Stimulated activated CD4-positive, alpha-beta T cell treated with anti-CD3 and anti-CD28 coated beads, Interleukin-2, amount 100 ng/mL, for 4 hours (primary cell): Measurements from ENCODE around the gene STIM2.
A peak's percentile ranks its signal among the peaks of the same experiment; 100 is the strongest.
"Not testable (repeated sequence)": the region's sequence is repeated elsewhere in the genome, so short reads cannot be mapped to it uniquely, and the experiment has no call there.

Experiments
- DNase-seq: peaks from one replicate; pipeline ENCODE4 v3.0.0-alpha.2; 2020; ENCODE audit warnings: low read depth

The STIM2 gene

DNA sequence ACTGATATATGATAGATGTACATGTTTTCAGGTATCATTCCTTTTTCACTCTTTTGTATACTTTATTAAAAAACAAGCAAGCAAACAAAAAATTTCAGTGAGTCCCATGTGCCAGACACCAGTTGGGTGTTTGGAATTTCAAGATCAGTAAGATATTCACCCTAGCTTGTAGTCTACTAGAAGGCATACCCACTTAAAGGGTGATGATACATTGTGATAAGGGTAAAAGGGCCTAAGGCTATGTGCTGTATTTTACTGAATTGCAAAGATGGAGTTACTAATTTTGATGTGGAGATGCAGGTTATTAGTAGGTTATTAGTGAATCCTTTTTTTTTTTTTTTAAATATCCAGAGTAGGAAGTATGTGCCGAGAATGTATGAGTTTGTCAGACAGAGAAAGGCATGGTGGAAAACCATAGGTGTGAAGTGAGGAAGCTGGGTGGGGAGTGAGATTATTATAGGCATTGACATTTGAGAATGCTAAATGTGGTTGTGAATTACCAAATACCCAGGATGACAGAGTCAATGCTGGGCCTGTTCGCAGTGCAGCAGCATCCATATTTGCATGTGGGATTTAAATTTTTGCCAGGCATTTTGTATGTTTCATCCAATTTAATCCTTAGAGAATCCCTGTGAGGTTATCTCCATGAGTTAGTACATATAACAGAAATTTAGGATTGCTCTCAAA lies 10.1 kb downstream of the STIM2 start:
- DNase-seq = no peak

DNA sequence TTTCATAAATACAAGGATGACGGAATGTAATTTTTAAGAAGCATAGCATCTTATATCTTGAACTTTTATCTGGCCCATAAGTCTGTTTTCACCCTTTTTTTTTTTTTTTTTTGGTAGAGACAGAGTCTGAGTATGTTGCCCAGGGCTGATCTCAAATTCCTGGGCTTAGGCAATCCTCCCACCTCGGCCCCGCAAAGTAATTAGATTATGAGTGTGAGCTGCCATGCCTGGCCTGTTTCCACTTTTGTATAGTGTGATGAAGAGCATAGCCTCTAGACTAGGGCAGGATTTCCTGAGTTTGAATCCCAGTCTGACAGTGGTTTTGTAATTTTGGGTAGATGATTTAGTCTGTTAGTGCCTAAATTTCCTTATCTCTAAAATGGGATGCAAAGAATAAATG lies 11.0 kb downstream of the STIM2 start:
- DNase-seq = no peak

DNA sequence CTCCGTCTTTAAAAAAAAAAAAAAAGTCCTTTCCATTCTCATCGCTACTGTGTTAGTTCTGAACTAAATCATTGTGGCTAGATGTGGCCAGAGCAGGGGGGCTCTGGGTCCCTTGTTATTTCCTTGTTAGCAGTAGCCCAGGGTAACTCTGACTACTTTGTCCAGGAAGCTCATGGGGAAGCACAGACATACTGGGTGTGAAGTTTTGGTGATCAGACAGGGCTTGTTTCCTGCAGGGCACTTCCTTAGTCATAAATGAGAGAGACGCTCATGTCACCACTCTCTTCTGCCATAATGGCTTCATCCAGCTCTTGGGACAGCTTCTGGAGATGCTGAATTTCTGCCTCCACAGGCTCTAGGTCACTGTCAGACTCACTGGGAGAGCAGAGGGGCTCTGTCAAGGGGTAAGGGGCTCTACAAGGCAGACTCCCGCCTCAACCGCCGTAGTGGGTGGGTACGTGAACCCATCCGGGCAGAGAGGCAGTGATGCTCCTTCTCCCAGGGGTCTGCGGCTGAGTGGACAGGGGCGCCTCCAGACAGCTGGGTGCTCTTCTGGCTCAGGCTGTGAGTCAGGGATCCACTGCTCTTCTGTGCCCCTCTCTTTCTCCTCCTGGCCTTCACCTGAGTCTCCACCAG lies 12.9 kb downstream of the STIM2 start:
- DNase-seq = peak; percentile 12

DNA sequence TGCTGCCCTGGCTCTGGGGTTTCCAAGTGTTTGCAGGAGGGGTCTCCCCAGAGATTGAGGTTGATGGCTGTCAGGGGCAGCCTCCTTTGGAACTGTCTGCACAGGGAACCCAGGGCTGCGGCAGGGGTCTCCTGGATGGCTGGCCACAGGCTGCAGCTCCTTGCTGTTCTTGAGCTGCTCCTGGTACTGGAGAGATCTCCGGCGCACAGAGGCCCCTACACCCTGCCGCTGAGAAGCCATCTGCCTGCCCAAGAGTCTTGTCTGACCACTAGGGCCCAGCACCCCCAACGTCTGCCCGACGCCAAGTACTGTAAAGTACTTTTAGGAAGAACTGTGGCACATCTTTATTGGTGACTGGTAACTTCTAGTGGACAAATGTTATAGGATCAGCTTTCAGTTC lies 13.5 kb downstream of the STIM2 start:
- no peak for DNase-seq

DNA sequence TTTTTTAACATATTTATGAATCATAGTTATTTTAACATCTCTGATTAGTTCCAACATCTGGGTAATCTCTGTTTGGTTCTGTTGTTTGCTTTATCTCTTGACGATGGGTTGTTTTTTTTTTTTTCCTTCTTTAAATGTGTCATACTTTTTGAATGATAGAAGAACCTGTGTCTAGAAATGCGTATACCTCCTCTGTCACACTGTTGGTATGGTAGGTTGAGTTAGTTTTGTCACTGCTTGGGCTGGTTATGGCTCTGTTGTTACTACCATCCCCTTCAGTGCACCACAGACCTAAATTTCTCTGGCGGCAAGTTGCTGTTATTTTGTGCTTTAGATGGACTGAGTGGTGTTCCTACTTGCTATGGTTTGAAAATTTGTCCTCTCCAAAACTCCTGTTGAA lies 16.8 kb downstream of the STIM2 start:
- no peak for DNase-seq

DNA sequence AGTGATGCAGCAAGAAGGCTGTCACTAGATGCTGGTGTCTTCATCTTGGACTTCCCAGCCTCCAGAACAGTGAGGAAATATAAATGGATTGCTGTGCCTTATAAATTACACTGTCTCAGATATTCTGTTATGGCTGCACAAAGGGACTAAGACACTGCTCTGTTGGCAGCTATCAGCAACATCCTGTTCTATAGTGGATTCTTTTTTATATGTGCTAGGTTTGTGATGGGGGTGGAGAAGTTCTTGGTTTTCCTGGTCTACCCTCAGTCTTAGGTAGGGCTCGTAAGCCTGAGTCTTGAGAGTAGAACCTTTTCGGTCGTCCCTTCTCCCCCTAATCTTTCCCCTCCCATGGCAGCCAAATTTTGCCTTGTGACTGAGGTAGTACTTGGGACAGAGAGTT lies 17.3 kb downstream of the STIM2 start:
- DNase-seq = no peak

DNA sequence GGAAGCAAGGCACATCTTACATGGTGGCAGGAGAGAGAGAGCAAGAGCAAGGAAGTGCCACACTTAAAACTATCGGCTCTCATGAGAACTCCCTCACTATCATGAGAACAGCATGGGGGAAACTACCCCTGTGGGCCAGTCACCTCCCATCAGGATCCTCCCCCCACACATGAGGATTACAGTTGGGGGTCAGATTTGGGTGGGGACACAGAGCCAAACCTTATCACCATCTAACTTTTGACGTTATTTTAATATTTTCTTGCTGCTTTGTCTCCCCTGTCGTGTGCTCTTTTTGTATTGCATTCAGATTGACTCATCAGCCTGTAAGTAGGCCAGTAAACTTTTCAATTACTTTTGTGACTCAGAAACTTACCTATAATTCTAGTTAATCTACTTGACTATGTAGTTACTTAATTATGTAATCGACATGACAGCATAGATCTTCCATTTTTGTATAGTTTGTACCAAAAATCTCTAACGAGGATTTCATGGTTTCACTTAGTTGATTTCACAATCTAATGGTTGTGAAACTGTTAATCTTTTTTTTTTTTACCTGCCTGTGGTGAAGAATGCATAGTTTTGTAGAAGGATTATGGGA lies 18.3 kb downstream of the STIM2 start:
- DNase-seq = no peak

DNA sequence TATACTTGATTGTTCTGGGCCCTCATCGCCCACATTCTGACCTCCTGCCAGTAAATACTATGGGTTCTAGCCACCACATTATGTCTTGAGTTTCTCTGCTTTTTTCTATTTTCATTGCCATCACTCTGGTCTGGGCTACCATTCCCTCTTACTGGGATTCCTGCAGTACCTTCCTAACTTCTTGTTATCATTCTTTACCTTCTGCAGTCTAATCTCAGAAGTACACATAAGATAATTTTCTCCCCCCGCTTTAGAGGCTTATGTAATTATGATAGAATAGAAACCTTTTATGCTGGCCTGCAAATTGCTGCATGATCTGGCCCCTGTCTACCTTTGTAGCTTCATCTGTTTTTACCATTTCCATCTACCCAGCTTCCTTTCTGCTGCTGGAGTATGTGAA lies 19.2 kb downstream of the STIM2 start:
- DNase-seq = no peak

DNA sequence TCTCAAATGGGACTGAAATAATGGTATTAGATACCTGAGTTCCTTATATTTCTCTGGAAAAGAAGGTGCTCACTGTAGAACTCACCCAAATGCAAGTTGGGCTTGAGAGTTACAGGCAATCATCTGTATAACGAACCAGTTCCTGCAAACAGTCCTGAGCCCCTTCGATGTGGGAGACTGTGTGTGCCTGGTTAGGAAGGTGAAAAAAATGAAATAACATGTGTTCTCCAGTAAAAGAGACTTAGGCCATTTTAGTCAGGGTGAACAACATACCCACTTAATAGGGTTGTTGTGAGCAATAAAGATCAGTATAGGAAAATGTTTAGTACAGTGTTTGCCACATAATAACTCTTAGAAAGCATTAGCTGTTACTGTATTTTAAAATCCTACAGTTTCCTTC lies 23.4 kb downstream of the STIM2 start:
- no peak for DNase-seq

DNA sequence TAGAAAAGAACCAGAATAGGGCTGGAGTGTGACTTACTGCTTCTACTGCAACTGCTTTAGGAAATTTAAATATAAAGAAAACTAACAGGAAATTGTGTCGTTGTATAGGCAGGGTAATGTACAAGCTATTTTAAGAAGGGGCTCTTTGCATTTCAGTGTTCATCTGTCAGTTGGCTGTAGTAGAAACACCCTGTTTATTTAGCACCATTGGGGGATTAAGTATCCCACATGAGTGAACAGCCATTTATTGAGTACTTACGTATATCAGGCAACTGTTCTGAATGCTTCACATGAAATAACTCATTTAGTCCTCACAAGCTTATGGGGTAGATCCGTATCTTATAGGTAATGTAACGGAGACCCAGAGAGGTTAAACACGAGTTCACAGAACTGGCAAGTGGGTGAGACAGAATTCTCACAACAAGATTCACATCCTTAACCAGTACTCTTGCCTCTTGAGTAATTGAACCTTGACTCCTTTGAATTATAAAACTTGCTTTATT lies 23.9 kb downstream of the STIM2 start:
- no peak for DNase-seq

DNA sequence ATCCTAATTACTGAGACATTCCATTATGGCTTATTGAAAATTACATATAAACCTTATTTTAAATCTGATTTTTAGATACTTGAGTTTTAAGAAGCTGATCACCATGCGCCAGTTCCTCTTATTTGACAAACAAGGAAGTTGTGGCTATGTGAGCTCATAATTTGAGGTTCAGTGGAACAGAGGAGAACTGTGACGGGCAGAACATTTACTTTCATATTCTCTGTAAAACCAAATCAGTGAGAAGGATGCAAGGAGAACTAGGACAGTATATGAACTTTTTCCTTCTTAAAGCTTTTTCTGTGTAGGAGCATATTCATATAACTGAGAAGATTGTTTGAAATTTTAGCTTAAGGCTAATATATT lies 25.3 kb downstream of the STIM2 start:
- peak; percentile 26 for DNase-seq

DNA sequence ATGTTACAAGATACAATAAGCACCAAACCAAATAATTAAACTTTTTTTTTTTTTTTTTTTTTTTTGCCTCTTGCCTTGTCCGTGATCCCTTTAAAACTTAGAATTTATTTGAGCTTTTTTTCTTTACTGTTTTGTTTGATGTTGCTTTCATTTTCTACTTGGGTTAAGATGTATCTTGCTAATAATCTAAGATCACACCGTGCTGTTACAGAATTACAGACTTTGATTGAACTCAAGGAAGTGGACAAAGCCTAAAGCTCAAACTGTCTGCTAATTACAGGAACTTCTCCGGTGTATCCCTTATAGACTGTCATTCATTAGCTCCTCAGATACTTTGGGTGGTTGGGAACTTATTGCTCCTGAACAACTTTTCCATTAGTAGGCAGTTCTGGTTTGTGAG lies 26.5 kb downstream of the STIM2 start:
- DNase-seq = no peak

DNA sequence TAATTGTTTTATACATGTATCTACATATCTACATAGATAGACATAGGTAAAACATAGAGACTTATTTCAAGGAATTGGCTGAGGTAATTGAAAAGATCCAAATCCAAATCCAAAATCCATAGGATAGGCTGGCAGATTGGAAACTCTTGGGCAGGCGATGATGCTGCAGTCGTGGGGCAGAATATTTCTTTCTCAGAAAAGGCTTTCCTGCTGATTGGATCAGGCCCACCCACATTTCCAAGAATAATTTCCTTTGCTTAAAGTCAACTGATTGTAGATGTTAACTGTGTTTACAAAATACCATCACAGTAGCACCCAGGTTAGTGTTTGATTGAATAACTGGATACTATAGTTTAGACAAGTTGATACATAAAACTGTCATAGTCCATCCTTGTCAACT lies 27.2 kb downstream of the STIM2 start:
- no peak for DNase-seq

DNA sequence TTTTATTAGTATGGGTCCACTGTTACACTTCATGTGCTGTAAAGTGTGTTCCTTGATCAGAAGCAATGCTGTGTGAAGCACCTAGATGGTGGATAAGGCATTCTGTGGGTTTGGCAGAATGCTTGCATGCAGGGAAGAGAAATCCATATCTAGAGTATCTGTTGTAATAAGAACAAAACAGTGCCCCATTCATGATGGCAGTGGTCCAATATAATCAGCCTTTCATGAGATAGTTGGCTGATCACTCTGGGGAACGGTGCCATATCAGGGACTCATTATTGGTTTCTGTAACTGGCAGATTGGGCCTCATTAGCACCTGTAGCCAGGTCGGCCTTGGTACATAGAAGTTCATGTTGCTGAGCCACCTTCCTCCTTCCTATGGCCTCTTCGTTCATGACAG lies 28.7 kb downstream of the STIM2 start:
- no peak for DNase-seq

DNA sequence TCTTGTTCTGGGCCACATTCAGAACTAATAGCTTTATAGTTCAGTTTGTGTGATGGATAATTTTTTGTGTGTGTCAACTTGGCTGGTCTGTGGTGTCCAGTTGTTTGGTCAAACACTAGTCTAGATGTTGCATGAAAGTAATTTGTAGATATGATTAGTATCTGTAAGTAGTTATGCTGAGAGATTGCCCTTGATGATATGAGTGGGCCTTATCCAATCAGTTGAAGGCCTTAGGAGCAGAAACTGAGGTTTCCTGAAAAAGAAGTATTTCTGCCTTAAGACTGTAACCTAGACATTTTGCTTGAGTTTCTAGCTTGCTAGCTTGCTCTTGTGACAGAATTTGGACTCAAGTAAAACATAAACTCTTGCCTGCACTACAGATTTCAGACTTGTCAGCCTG lies 30.4 kb downstream of the STIM2 start:
- DNase-seq = no peak

DNA sequence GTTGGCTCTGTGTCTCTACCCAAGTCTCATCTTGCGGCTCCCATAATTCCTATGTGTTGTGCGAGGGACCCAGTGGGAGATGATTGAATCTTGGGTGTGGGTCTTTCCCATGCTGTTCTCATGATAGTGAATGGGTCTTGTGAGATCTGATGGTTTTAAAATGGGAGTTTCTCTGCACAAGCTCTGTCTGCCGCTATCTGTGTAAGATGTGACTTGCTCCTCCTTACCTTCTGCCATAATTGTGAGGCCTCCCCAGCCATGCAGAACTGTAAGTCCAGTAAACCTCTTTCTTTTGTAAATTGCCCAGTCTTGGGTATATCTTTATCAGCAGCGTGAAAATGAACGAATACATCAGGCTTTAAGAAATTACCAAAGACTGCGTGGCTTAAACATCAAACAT lies 31.2 kb downstream of the STIM2 start:
- no peak for DNase-seq

DNA sequence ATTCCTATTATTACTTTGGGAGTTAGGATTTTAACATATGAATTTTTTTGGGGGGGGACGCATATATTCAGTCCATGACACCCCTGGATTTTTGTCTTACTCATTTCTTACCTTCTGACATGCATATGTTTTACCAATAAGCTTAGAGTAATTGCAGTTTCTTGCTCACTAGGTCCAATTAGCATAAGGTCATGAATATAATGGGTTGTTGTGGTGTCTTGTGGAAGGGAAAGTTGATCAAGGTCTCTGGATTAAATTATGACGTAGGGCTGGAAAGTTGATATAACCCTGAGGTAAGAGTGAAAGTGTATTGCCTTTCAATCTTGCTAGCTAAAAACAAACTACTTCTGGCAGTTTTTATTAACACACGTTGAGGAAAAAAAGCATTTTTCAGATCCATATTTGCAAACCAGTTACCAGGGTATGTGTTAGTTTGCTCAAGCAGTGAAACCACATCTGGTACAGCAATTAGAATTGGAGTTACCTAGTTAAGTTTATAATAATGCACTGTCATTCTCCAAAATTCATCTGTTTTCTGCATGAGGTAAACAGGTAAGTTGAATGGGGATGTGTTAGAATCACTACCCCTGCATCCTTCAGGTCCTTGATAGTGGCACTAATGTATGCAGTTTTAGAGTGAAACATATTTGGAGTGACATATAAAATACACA lies 32.0 kb downstream of the STIM2 start:
- DNase-seq = no peak

DNA sequence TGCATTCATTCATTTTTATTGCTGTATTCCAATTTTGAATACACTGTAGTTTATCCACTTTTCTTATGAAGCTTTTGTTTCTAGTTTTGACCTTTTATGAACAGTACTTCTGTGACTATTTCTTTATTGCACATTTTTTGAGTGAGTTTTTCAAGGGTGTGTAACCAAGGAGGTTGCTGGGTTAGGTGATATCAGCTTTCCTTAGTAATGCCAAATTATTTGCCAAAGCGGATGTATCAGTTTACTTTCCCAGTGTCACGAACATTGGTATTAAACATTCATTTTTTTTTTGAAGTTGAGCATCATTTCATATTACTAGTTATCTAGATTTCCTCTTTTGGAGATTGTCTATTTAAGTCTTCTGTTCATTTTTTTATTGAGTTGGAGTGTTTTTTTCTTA lies 32.9 kb downstream of the STIM2 start:
- no peak for DNase-seq

DNA sequence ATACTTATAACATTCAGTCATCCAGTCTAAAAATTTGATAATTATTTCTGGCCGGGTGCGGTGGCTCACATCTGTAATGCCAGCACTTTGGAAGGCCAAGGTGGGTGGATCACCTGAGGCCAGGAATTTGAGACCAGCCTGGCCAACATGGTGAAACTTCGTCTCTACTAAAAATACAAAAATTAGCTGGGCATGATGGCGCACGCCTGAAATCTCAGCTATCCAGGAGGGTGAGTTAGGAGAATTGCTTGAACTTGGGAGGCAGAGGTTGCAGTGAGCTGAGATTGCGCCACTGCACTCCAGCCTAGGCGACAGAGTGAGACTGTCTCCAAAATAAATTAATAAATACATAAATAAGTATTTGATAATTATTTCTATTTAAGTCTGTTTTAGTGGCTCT lies 34.2 kb downstream of the STIM2 start:
- DNase-seq = not testable (repeated sequence)

DNA sequence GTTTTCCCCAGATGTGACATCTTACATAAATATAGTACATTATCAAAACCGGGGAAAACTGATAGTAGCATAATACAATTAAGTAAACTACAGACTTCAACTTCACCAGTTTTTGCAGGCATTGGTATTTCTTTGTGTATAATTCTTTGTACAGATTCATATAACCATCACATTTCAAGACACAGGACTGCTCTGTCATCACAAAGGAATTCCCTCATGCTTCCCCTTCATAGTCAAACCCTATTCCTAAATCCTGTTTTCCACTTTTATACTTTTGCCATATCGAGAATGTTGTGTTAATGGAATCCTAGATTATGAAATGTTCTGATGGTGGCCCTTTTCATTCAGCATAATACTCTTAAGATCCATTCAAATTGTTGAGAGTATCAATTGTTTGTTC lies 36.0 kb downstream of the STIM2 start:
- no peak for DNase-seq

DNA sequence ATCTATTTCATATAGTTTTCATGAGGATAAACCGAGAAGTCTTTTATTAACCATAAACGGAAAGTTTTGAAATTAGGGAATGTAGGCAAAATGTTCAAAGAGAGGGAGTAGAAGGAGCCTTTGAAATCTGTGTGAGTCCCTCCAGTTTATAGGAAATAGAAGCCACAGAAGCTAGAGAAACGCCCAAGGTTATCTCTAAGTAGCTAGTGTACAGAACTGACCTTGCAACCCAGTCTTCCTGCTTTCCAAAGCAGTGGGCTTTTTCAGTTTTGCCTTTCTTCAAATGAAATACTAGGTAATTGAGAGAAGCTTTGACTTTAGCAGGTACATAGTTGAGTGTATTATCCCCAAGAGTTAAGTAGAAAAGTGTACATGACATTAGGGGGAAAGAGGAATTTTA lies 39.4 kb downstream of the STIM2 start:
- DNase-seq = no peak

DNA sequence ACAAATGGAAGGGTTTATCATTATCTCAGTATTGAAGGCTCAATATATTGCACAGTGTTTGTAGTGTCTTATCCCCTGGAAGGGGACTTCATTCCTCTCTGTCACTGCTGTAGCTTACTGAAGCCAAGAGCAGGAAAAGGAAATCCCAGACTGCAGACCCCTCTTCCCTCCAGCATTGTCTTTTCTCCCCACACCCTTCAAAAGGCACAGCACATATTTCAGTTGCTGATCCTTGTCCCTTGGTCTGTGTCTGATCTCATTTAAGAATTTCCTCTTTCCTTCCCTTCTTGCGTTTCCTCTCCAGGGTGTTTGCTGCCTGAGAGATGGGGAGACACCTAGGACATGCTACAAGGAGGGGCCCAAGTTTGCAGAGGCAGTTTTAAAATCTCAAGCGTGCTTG lies 40.1 kb downstream of the STIM2 start:
- DNase-seq = no peak

DNA sequence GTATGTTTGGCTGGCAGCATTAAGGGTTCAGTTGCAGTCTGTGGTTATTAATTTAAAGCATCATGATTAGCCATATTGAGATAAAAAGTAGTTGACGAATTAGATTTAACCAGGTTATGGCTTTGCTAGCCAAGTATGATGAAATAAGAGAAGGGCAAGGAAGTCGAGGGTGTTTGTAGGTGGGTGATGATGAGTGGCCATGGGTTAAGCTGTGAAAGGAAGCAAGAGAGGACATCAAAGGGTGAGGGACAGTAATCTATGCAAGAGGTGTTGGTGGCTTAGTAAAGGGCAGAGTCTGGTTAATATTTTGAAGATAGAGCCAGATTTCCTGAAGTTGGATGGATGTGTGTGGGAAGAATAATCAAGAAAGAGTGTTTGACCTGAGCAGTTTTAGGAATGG lies 44.5 kb downstream of the STIM2 start:
- no peak for DNase-seq
